Measurements from ENCODE around the gene TTLL4.

The TTLL4 gene

GRCh38 chr2:218663901-218664300, 46.7 kb upstream of the TTLL4 start:
- TF ChIP-seq CTCF (IDR thresholded peaks at IDR 0.05; ENCODE audit: insufficient read depth, low read length) (no peak), GABPA (IDR thresholded peaks at IDR 0.05; ENCODE audit: low read depth) (no peak), SPI1 (IDR thresholded peaks at IDR 0.05; ENCODE audit: borderline replicate concordance, low read depth) (no peak), POLR2AphosphoS5 (IDR thresholded peaks at IDR 0.05; ENCODE audit: low read depth) (no peak)
- TF ChIP-seq, protein P1, sequence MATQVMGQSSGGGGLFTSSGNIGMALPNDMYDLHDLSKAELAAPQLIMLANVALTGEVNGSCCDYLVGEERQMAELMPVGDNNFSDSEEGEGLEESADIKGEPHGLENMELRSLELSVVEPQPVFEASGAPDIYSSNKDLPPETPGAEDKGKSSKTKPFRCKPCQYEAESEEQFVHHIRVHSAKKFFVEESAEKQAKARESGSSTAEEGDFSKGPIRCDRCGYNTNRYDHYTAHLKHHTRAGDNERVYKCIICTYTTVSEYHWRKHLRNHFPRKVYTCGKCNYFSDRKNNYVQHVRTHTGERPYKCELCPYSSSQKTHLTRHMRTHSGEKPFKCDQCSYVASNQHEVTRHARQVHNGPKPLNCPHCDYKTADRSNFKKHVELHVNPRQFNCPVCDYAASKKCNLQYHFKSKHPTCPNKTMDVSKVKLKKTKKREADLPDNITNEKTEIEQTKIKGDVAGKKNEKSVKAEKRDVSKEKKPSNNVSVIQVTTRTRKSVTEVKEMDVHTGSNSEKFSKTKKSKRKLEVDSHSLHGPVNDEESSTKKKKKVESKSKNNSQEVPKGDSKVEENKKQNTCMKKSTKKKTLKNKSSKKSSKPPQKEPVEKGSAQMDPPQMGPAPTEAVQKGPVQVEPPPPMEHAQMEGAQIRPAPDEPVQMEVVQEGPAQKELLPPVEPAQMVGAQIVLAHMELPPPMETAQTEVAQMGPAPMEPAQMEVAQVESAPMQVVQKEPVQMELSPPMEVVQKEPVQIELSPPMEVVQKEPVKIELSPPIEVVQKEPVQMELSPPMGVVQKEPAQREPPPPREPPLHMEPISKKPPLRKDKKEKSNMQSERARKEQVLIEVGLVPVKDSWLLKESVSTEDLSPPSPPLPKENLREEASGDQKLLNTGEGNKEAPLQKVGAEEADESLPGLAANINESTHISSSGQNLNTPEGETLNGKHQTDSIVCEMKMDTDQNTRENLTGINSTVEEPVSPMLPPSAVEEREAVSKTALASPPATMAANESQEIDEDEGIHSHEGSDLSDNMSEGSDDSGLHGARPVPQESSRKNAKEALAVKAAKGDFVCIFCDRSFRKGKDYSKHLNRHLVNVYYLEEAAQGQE (IDR thresholded peaks at IDR 0.05; ENCODE audit: insufficient replicate concordance, low read depth) = no peak

DNA sequence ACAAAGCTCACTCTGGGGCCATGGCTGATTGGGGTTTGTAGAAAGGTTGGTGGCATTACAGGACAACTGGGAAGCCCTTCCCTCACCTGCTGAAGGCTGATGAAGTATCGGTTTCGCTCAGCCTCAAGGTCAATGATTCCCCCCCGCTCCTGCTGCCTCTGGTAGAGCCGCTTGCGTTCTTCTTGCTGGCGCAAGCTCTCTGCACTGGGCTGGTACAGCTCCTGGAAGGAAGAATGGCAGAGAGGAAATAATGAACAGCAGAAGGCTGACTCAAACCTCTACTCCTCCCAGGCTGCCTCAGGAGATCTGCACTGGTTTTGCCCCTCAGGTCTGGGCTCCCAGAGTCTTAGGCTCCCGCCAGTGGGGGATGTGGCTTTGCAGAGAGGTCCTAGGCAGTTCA, 46.0 kb upstream of the TTLL4 start:
- no peak overlapping the region for H3K27ac ChIP-seq (replicated peaks)
- no peak for DNase-seq (ENCODE audit: low read depth in 1 of 2, low spot score in 1 of 2)
- H3K27me3 ChIP-seq (ENCODE audit: insufficient read depth, poor library complexity, severe bottlenecking) = no peaks in the 10 kb centered on the region
- TF ChIP-seq SPI1 (IDR thresholded peaks at IDR 0.05; ENCODE audit: borderline replicate concordance, low read depth) = no peak
- TF ChIP-seq GABPA (IDR thresholded peaks at IDR 0.05; ENCODE audit: low read depth) = no peak
- TF ChIP-seq, protein P1 (IDR thresholded peaks at IDR 0.05; ENCODE audit: insufficient replicate concordance, low read depth) = no peak
- TF ChIP-seq POLR2AphosphoS5 (IDR thresholded peaks at IDR 0.05; ENCODE audit: low read depth) = no peak
- no peak for TF ChIP-seq CTCF (IDR thresholded peaks at IDR 0.05; ENCODE audit: insufficient read depth, low read length)
- no peak overlapping the region for H3K4me3 ChIP-seq (replicated peaks; ENCODE audit: insufficient read depth, low read length)

More at GRCh38 chr2:218663901-218664300, 46.7 kb upstream of the TTLL4 start:
- Histone ChIP-seq H3K27me3 (ENCODE audit: insufficient read depth, poor library complexity, severe bottlenecking) (no peaks in the 10 kb centered on the region), H3K4me3 (replicated peaks; ENCODE audit: insufficient read depth, low read length) (no peak overlapping the region), H3K27ac (replicated peaks) (no peak overlapping the region)
- no peak for DNase-seq (ENCODE audit: low read depth in 1 of 2, low spot score in 1 of 2)

DNA sequence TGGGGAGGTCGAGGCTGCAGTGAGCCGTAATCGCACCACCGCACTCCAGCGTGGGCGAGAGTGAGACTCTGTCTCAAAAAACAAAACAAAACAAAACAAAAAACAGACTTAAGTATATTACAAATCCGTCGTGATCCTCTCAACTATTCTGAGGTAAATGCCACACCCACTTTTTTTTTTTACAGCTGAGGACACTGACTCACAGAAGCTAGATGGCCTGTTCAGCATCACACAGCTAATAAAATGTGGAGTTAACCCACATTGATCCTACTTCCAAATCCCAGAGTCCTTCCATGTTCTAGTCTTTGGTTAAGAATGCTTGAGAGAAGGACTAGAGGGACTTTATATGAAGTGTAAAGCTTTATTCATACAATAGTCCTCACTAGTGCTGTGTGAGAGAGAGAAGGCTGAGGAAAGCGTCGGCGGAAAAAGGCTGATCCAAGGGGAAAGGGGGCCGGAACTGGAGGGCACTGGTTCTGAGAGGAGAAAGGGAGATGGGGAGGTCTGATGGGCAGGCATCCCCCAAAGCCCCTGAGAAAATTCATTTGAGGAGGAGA, 39.5 kb upstream of the TTLL4 start:
- H3K27me3 ChIP-seq (ENCODE audit: insufficient read depth, poor library complexity, severe bottlenecking) = no peaks in the 10 kb centered on the region
- peak overlapping the region; percentile 71 for H3K27ac ChIP-seq (replicated peaks)
- H3K4me3 ChIP-seq (replicated peaks; ENCODE audit: insufficient read depth, low read length) = peak overlapping the region; percentile 100
- DNase-seq (ENCODE audit: low read depth in 1 of 2, low spot score in 1 of 2) = no peak
- TF ChIP-seq, protein P1 (IDR thresholded peaks at IDR 0.05; ENCODE audit: insufficient replicate concordance, low read depth) = no peak
- TF ChIP-seq GABPA (IDR thresholded peaks at IDR 0.05; ENCODE audit: low read depth) = no peak
- TF ChIP-seq CTCF (IDR thresholded peaks at IDR 0.05; ENCODE audit: insufficient read depth, low read length) = no peak
- no peak for TF ChIP-seq POLR2AphosphoS5 (IDR thresholded peaks at IDR 0.05; ENCODE audit: low read depth)
- no peak for TF ChIP-seq SPI1 (IDR thresholded peaks at IDR 0.05; ENCODE audit: borderline replicate concordance, low read depth)
